Thymus (tissue), 11 donors: ENCODE data around the gene DNMT3A. TPM values are rescaled to one million over a fixed set of nuclear protein-coding genes. Genes with fewer than 3 reads are reported as not detected.

Source experiments
- DNase-seq, 9 donors: peaks; one replicate each; pipeline ENCODE4 v3.0.0-alpha.2; 2013; ENCODE audit warnings: low spot score in 9 of 9, low read depth in 6 of 9, missing footprints in 1 of 9
- H3K27ac ChIP-seq, 2 donors: one replicate each; pipeline ENCODE4 v1.5.1; 2013; ENCODE audit warnings: control low read depth in 1 of 2, low read depth in 1 of 2, low read length in 1 of 2, mild to moderate bottlenecking in 1 of 2, moderate library complexity in 1 of 2
- H3K27me3 ChIP-seq, 2 donors: one replicate each; pipeline ENCODE4 v1.5.1; 2013; ENCODE audit warnings: low read length in 1 of 2; ENCODE audit not compliant: control insufficient read depth in 2 of 2, insufficient read depth in 1 of 2
- H3K36me3 ChIP-seq, 2 donors: one replicate each; pipeline ENCODE4 v1.5.1; 2013; ENCODE audit warnings: low read length in 1 of 2, mild to moderate bottlenecking in 1 of 2, moderate library complexity in 1 of 2; ENCODE audit not compliant: control insufficient read depth in 2 of 2, insufficient read depth in 2 of 2
- H3K4me1 ChIP-seq, 2 donors: one replicate each; pipeline ENCODE4 v1.5.1; 2013; ENCODE audit warnings: low read length in 2 of 2; ENCODE audit not compliant: control insufficient read depth in 2 of 2, insufficient read depth in 2 of 2
- H3K4me3 ChIP-seq, 2 donors: one replicate each; pipeline ENCODE4 v1.5.1; 2013; ENCODE audit warnings: low read length in 2 of 2, control low read depth in 1 of 2, mild to moderate bottlenecking in 1 of 2
- H3K9me3 ChIP-seq, 2 donors: one replicate each; pipeline ENCODE4 v1.5.1; 2013; ENCODE audit warnings: low read length in 1 of 2, mild to moderate bottlenecking in 1 of 2; ENCODE audit not compliant: control insufficient read depth in 2 of 2, insufficient read depth in 1 of 2
- WGBS: extraction: QIAGEN DNeasy Blood & Tissue Kit; methylation state at CpG from one replicate; pipeline ENCODE4 v1.1.7; 2013; 5-methylcytosine and 5-hydroxymethylcytosine counted together
- polyA plus RNA-seq: library from polyadenylated mRNA; stranded (reverse); fragments of 200-250 nt; gene quantifications from one replicate; pipeline ENCODE4 v1.2.3, GENCODE V29; 2013
- total RNA-seq: library from RNA; stranded (reverse); fragments of 120-200 nt; gene quantifications from one replicate; pipeline ENCODE4 v1.2.4, GENCODE V29; 2013
- donor health status: healthy.

Gene DNMT3A
- total and polyA plus RNA-seq, 2 donors = 22.7 to 27.5 TPM

GRCh38 chr2:25368660-25369059 lies 26.9 kb upstream of the DNMT3A start:
- H3K4me3 ChIP-seq = no peak overlapping the region
- H3K36me3 ChIP-seq = no peaks in the 10 kb centered on the region
- WGBS = 90% methylated on average over 4 of the region's 4 CpGs
- DNase-seq = no peak
- H3K27ac ChIP-seq = no peak overlapping the region
- H3K27me3 ChIP-seq = no peaks in the 10 kb centered on the region
- peaks cover 0 to 5% of the 10 kb centered on the region in 2 donors for H3K4me1 ChIP-seq
- H3K9me3 ChIP-seq = peaks cover 0 to 4% of the 10 kb centered on the region in 2 donors

- Histone ChIP-seq H3K4me1 (peaks cover 0 to 12% of the 10 kb centered on the region in 2 donors), H3K9me3 (peaks cover 0 to 4% of the 10 kb centered on the region in 2 donors), H3K4me3 (no peak overlapping the region), H3K36me3 (no peaks in the 10 kb centered on the region), H3K27me3 (no peaks in the 10 kb centered on the region), H3K27ac (no peak overlapping the region)
- WGBS = 94% methylated on average over 9 of the region's 9 CpGs
- no peak for DNase-seq
Measured at GRCh38 chr2:25367296-25367695, 25.6 kb upstream of the DNMT3A start.

- H3K4me3 ChIP-seq = no peak overlapping the region
- DNase-seq = no peak
- H3K27ac ChIP-seq = no peak overlapping the region
- H3K27me3 ChIP-seq = no peaks in the 10 kb centered on the region
- 96% methylated on average over 4 of the region's 4 CpGs for WGBS
- H3K9me3 ChIP-seq = peaks cover 0 to 4% of the 10 kb centered on the region in 2 donors
- peaks cover 0 to 13% of the 10 kb centered on the region in 2 donors for H3K4me1 ChIP-seq
- no peaks in the 10 kb centered on the region for H3K36me3 ChIP-seq
Measured at GRCh38 chr2:25366629-25367028, 24.9 kb upstream of the DNMT3A start.

GRCh38 chr2:25365241-25365640 lies 23.5 kb upstream of the DNMT3A start:
- DNase-seq = no peak
- no peaks in the 10 kb centered on the region for H3K27me3 ChIP-seq
- WGBS = 68% methylated on average over 5 of the region's 5 CpGs
- peaks cover 0 to 13% of the 10 kb centered on the region in 2 donors for H3K4me1 ChIP-seq
- H3K4me3 ChIP-seq = no peak overlapping the region
- no peaks in the 10 kb centered on the region for H3K36me3 ChIP-seq
- H3K9me3 ChIP-seq = peaks cover 0 to 4% of the 10 kb centered on the region in 2 donors
- H3K27ac ChIP-seq = no peak overlapping the region

- H3K27ac ChIP-seq = peak overlapping the region in 1 of 2 donors; percentile 22
- no peaks in the 10 kb centered on the region for H3K27me3 ChIP-seq
- H3K4me3 ChIP-seq = no peak overlapping the region
- H3K4me1 ChIP-seq = peaks cover 0 to 13% of the 10 kb centered on the region in 2 donors
- no peak for DNase-seq
- H3K36me3 ChIP-seq = no peaks in the 10 kb centered on the region
- no peaks in the 10 kb centered on the region for H3K9me3 ChIP-seq
- over 99% methylated on average over 7 of the region's 7 CpGs for WGBS
Measured at GRCh38 chr2:25363733-25364132, 22.0 kb upstream of the DNMT3A start.

- Histone ChIP-seq H3K27ac (peak overlapping the region; percentile 75 to 84), H3K9me3 (no peaks in the 10 kb centered on the region), H3K4me1 (peaks cover 0 to 13% of the 10 kb centered on the region in 2 donors), H3K36me3 (no peaks in the 10 kb centered on the region), H3K4me3 (peak overlapping the region; percentile 60 to 65), H3K27me3 (no peaks in the 10 kb centered on the region)
- WGBS = 19% methylated on average over 21 of the region's 21 CpGs
- peak in 7 of 9 donors; percentile 32 to 78 (median 53) for DNase-seq
Measured at GRCh38 chr2:25362434-25363145, 20.9 kb upstream of the DNMT3A start.

GRCh38 chr2:25362049-25362433 lies 20.3 kb upstream of the DNMT3A start:
- DNase-seq = peak; percentile 84 to 96 (median 92)
- under 1% methylated on average over 16 of the region's 16 CpGs for WGBS
- Histone ChIP-seq H3K36me3 (no peaks in the 10 kb centered on the region), H3K4me1 (peaks cover 0 to 13% of the 10 kb centered on the region in 2 donors), H3K27ac (peak overlapping the region; percentile 70 to 75), H3K4me3 (peak overlapping the region; percentile 60 to 65), H3K27me3 (no peaks in the 10 kb centered on the region), H3K9me3 (no peaks in the 10 kb centered on the region)

GRCh38 chr2:25361261-25362048 lies 19.7 kb upstream of the DNMT3A start:
- Histone ChIP-seq H3K27ac (no peak overlapping the region), H3K9me3 (no peaks in the 10 kb centered on the region), H3K27me3 (no peaks in the 10 kb centered on the region), H3K4me1 (peaks cover 0 to 13% of the 10 kb centered on the region in 2 donors), H3K36me3 (no peaks in the 10 kb centered on the region), H3K4me3 (no peak overlapping the region)
- 60% methylated on average over 34 of the region's 34 CpGs for WGBS
- no peak for DNase-seq

- Histone ChIP-seq H3K27me3 (no peaks in the 10 kb centered on the region), H3K27ac (no peak overlapping the region), H3K36me3 (no peaks in the 10 kb centered on the region), H3K9me3 (no peaks in the 10 kb centered on the region), H3K4me1 (peaks cover 0 to 13% of the 10 kb centered on the region in 2 donors), H3K4me3 (no peak overlapping the region)
- 95% methylated on average over 8 of the region's 8 CpGs for WGBS
- DNase-seq = no peak
Measured at GRCh38 chr2:25358836-25359235, 17.1 kb upstream of the DNMT3A start.
